Measurements from ENCODE around the gene EFNA1. TPM values are rescaled to one million over a fixed set of nuclear protein-coding genes. Genes with fewer than 3 reads are reported as not detected.
"Not testable (repeated sequence)": the region's sequence is repeated elsewhere in the genome, so short reads cannot be mapped to it uniquely, and the experiment has no call there.

The EFNA1 gene
- total and polyA plus RNA-seq, 2 experiments from 2014 or later: 39.1 to 83.5 TPM

- Histone ChIP-seq H3K27ac (no peak overlapping the region), H3K36me3 (no peaks in the 10 kb centered on the region), H3K9me3 (ENCODE audit: low read depth) (no peaks in the 10 kb centered on the region), H3K4me1 (ENCODE audit: low read depth) (no peaks in the 10 kb centered on the region), H3K4me3 (no peak overlapping the region), H3K27me3 (no peaks in the 10 kb centered on the region)
- no peak for DNase-seq (ENCODE audit: low read depth in 1 of 2, low spot score in 1 of 2)
- TF ChIP-seq, protein P1, sequence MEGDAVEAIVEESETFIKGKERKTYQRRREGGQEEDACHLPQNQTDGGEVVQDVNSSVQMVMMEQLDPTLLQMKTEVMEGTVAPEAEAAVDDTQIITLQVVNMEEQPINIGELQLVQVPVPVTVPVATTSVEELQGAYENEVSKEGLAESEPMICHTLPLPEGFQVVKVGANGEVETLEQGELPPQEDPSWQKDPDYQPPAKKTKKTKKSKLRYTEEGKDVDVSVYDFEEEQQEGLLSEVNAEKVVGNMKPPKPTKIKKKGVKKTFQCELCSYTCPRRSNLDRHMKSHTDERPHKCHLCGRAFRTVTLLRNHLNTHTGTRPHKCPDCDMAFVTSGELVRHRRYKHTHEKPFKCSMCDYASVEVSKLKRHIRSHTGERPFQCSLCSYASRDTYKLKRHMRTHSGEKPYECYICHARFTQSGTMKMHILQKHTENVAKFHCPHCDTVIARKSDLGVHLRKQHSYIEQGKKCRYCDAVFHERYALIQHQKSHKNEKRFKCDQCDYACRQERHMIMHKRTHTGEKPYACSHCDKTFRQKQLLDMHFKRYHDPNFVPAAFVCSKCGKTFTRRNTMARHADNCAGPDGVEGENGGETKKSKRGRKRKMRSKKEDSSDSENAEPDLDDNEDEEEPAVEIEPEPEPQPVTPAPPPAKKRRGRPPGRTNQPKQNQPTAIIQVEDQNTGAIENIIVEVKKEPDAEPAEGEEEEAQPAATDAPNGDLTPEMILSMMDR (IDR thresholded peaks at IDR 0.05; ENCODE audit: low read depth, low read length): no peak
These were observed 14.2 kb upstream of the EFNA1 start for GRCh38 chr1:155113450-155113980.

DNA sequence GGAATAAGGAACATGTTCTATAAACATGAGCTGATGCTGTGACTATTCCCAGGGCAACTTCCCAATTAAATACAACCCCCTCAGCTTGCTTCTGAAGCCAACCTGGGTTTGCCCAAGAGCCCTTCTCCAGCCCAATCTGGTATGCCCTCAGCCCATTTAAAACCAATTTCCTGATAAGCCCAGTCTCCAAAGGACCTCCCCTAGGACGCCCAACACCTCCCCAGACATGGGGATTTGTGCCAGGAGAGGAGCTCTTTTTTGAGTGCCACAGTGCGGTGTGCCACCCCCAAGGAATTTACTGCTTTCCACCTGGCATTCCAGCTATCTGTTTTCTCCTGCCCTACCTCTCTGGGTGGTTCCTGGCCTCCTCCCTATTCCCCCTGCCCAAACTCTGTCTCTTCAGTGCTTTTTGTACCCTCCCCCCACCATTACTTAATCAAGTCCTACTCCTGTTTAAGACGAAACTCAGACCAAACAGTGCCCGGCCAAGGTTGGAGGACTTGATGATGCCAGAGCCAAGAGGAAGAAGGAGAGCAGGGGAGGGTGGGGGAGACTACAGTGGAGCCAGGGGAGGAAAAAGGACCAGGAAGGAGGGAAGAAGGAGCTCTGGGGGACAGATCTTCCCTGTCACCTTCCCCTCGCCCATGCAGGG is 11.4 kb upstream of the EFNA1 start:
- H3K36me3 ChIP-seq: no peaks in the 10 kb centered on the region
- H3K4me3 ChIP-seq: no peak overlapping the region
- no peaks in the 10 kb centered on the region for H3K9me3 ChIP-seq (ENCODE audit: low read depth)
- no peaks in the 10 kb centered on the region for H3K27me3 ChIP-seq
- H3K27ac ChIP-seq: no peak overlapping the region
- TF ChIP-seq, protein P1 (IDR thresholded peaks at IDR 0.05; ENCODE audit: low read depth, low read length): no peak
- H3K4me1 ChIP-seq (ENCODE audit: low read depth): no peaks in the 10 kb centered on the region
- no peak for DNase-seq (ENCODE audit: low read depth in 1 of 2, low spot score in 1 of 2)

DNA sequence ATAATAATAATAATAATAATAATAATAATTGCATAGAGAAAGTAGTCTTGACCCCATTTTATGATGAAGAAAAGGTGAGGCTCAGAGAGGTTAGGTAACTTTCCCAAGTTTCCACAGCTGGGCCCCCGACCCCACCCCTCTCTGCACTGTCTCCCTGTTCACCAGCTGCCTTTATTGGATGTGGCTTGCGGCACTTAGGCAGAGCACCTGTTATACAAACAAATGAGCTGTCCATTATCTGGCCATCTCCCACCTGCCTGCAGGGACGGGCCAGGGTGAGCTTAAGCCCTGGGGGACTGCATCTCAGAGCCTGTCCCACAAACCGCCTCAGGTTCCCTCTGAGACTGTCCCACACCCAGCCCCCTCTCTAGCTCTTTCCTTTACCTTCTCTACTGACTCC is 10.1 kb upstream of the EFNA1 start:
- TF ChIP-seq, protein P1 (IDR thresholded peaks at IDR 0.05; ENCODE audit: low read depth, low read length): no peak
- Histone ChIP-seq H3K4me3 (no peak overlapping the region), H3K27me3 (no peaks in the 10 kb centered on the region), H3K4me1 (ENCODE audit: low read depth) (no peaks in the 10 kb centered on the region), H3K9me3 (ENCODE audit: low read depth) (no peaks in the 10 kb centered on the region), H3K27ac (no peak overlapping the region), H3K36me3 (no peaks in the 10 kb centered on the region)
- no peak for DNase-seq (ENCODE audit: low read depth in 1 of 2, low spot score in 1 of 2)

GRCh38 chr1:155118090-155118489 is 9.6 kb upstream of the EFNA1 start:
- H3K36me3 ChIP-seq; H3K4me1 ChIP-seq (ENCODE audit: low read depth); H3K9me3 ChIP-seq (ENCODE audit: low read depth); H3K27me3 ChIP-seq; H3K4me3 ChIP-seq; DNase-seq (ENCODE audit: low read depth in 1 of 2, low spot score in 1 of 2); H3K27ac ChIP-seq: not testable (repeated sequence)

DNA sequence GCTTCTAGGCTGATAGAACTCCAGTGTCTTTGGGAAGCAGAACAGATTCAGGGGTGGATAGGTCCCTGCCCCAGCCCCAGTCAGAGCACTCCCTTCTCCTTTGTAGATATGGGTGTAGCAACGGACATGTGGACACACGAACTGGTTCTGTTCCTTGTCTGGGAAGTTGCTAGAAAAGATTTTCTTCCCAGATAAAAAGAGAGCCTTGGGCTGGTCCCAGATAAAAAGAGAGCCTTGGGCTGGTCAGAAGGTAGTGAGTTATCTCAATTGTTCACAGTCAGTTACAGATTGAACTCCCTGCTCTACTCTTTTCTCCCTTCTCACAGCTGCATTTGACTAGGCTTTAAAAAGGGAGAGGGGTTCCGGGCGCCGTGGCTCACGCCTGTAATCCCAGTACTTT is 7.4 kb upstream of the EFNA1 start:
- Histone ChIP-seq H3K9me3 (ENCODE audit: low read depth) (no peaks in the 10 kb centered on the region), H3K27ac (no peak overlapping the region), H3K36me3 (no peaks in the 10 kb centered on the region), H3K4me3 (no peak overlapping the region), H3K4me1 (ENCODE audit: low read depth) (no peaks in the 10 kb centered on the region), H3K27me3 (no peaks in the 10 kb centered on the region)
- no peak for DNase-seq (ENCODE audit: low read depth in 1 of 2, low spot score in 1 of 2)
- TF ChIP-seq, protein P1 (IDR thresholded peaks at IDR 0.05; ENCODE audit: low read depth, low read length): no peak

- TF ChIP-seq, protein P1 (IDR thresholded peaks at IDR 0.05; ENCODE audit: low read depth, low read length): no peak
- H3K27ac ChIP-seq: no peak overlapping the region
- no peak for DNase-seq (ENCODE audit: low read depth in 1 of 2, low spot score in 1 of 2)
These were observed 6.4 kb upstream of the EFNA1 start for GRCh38 chr1:155121249-155121648.

More at GRCh38 chr1:155121249-155121648, 6.4 kb upstream of the EFNA1 start:
- Histone ChIP-seq H3K27me3 (peaks cover 7% of the 10 kb centered on the region), H3K9me3 (ENCODE audit: low read depth) (no peaks in the 10 kb centered on the region), H3K4me1 (ENCODE audit: low read depth) (no peaks in the 10 kb centered on the region), H3K4me3 (no peak overlapping the region), H3K36me3 (no peaks in the 10 kb centered on the region)

All from cardiac muscle cell (in vitro differentiated cells and primary cell).